Erythroblast (primary cell): Measurements from ENCODE around the gene FMO1.
"Not testable (repeated sequence)": the region's sequence is repeated elsewhere in the genome, so short reads cannot be mapped to it uniquely, and the experiment has no call there.

Source experiments
- DNase-seq, 2 experiments: peaks; one replicate each; lab custom pipeline; 2025; lab: John Stamatoyannopoulos, UW
- GATA1 ChIP-seq: IDR thresholded peaks from 2 replicates; pipeline ENCODE4 v1.6.1; 2011; ENCODE audit warnings: low read depth, mild to moderate bottlenecking, control low read depth, low read length, moderate library complexity
- POLR2A ChIP-seq: IDR thresholded peaks from 2 replicates; pipeline ENCODE4 v1.6.1; 2011; ENCODE audit warnings: mild to moderate bottlenecking, low read length

Gene FMO1

GRCh38 chr1:171280599-171280998 lies 32.3 kb downstream of the FMO1 start:
- no peak for TF ChIP-seq POLR2A
- DNase-seq, result no peak

GRCh38 chr1:171286032-171286705 lies 37.9 kb downstream of the FMO1 start:
- TF ChIP-seq POLR2A (no peak), GATA1 (no peak)

GRCh38 chr1:171290621-171291020 lies 42.3 kb downstream of the FMO1 start:
- DNase-seq, result no peak
- no peak for TF ChIP-seq POLR2A
- no peak for TF ChIP-seq GATA1

More at GRCh38 chr1:171286032-171286705, 37.9 kb downstream of the FMO1 start:
- DNase-seq, result no peak

- no peak for DNase-seq
- TF ChIP-seq POLR2A (no peak), GATA1 (no peak)
Observed at GRCh38 chr1:171292799-171293198, 44.5 kb downstream of the FMO1 start.

- not testable (repeated sequence) for DNase-seq
Observed at GRCh38 chr1:171295383-171295782, 47.1 kb downstream of the FMO1 start.

GRCh38 chr1:171295821-171296220 lies 47.5 kb downstream of the FMO1 start:
- DNase-seq, result no peak
- TF ChIP-seq GATA1, result no peak
- no peak for TF ChIP-seq POLR2A

GRCh38 chr1:171296897-171297296 lies 48.6 kb downstream of the FMO1 start:
- DNase-seq, result no peak
- no peak for TF ChIP-seq POLR2A
- TF ChIP-seq GATA1, result no peak

GRCh38 chr1:171298696-171299095 lies 50.4 kb downstream of the FMO1 start:
- DNase-seq, result no peak
- TF ChIP-seq GATA1, result no peak
- no peak for TF ChIP-seq POLR2A

GRCh38 chr1:171299342-171299741 lies 51.0 kb downstream of the FMO1 start:
- no peak for DNase-seq
- no peak for TF ChIP-seq GATA1
- no peak for TF ChIP-seq POLR2A

- TF ChIP-seq GATA1 (no peak), POLR2A (no peak)
- no peak for DNase-seq
Observed at GRCh38 chr1:171300401-171300800, 52.1 kb downstream of the FMO1 start.

- TF ChIP-seq POLR2A (no peak), GATA1 (no peak)
- DNase-seq, result no peak
Observed at GRCh38 chr1:171310661-171311087, 62.4 kb downstream of the FMO1 start.

GRCh38 chr1:171311771-171312558 lies 63.7 kb downstream of the FMO1 start:
- DNase-seq, result no peak

GRCh38 chr1:171313319-171313834 lies 65.1 kb downstream of the FMO1 start:
- no peak for DNase-seq
- TF ChIP-seq POLR2A, result no peak

More at GRCh38 chr1:171311771-171312558, 63.7 kb downstream of the FMO1 start:
- no peak for TF ChIP-seq GATA1
- TF ChIP-seq POLR2A, result no peak

GRCh38 chr1:171313835-171314320 lies 65.6 kb downstream of the FMO1 start, which contains the start of gene FMO4:
Gene FMO4, plus strand, starts transcription at chr1:171314183. Its CDS starts 5,643 bp downstream, at chr1:171319826.
- TF ChIP-seq GATA1 (no peak), POLR2A (peak; percentile 56)
- peak; percentile 96 to 97 for DNase-seq
